ENCODE data around the gene KCTD21.
A peak's percentile ranks its signal among the peaks of the same experiment; 100 is the strongest.
"Not testable (repeated sequence)": the region's sequence is repeated elsewhere in the genome, so short reads cannot be mapped to it uniquely, and the experiment has no call there.

Gene KCTD21

DNA sequence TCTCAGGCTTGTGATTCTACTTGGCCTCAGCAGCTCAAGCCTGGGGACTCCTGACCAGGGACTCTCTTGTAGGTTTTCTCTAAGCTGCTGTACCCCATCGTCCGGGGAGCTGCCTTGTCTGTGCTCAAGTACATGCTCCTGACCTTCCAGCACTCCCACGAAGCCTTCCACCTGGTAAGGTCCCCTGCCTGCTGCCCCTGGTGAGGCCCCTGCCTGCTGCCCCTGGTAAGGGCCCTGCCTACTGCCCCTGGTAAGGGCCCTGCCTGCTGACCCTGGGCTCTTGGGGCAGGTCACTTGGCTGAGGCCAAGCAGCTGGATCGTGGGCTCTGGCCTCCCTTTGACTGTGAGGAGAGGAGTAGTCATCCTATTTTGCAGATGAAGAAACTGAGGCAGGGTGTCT is 11.6 kb upstream of the KCTD21 start:
- no peak for DNase-seq

GRCh38 chr11:78199653-78200015 is 11.2 kb upstream of the KCTD21 start:
- DNase-seq = no peak

DNA sequence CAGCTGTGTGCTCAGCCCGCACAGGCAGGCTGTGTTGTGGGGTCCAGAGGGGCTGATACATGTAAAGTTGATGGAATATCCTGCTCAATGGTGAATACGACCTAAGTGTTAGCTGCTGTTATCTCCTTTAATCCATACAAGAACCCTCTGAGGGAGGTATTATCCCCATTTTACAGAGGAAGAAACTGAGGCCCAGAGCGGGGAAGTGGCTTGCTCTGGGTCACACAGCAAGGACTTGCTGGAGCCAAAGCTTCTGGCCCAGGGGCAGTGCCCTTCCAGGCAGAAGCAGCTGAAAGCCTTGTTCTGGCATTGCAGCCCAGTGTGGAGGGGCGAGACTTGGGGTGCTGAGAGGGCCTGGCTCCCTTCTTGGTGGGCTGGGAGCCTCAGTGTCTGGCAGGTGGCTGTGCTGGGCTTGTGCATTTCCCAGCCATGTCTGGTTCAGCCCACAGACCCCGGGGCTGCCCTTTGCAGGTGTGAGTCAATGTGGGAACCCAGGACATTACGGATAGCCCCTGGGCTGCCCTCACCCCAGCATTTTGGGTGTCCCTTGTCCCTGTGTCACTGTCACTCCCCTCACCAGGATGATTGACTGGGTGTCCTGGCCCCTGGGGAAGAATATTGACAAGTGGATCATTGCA is 10.7 kb upstream of the KCTD21 start:
- DNase-seq = no peak

DNA sequence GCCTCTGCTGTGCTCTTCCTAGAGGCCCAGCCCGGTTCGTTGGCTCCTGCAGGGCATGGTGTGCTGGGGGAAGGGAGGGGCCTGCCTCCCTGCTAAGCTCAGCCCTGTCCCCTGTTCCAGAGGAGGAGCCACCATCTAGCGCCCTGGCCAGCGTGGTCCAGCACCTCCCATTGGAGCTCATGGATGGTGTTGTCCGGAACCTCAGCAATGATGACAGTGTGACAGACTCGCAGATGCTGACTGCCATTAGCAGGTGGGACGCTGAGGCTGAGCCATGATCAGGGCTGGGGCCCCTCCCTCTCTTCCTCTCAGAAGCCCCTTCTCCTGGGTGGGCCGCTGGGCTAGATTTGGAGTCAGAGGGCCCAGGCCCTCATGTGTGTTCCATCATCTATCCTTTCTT is 9.4 kb upstream of the KCTD21 start:
- no peak for DNase-seq

GRCh38 chr11:78196661-78197091 is 8.2 kb upstream of the KCTD21 start:
- DNase-seq = no peak

DNA sequence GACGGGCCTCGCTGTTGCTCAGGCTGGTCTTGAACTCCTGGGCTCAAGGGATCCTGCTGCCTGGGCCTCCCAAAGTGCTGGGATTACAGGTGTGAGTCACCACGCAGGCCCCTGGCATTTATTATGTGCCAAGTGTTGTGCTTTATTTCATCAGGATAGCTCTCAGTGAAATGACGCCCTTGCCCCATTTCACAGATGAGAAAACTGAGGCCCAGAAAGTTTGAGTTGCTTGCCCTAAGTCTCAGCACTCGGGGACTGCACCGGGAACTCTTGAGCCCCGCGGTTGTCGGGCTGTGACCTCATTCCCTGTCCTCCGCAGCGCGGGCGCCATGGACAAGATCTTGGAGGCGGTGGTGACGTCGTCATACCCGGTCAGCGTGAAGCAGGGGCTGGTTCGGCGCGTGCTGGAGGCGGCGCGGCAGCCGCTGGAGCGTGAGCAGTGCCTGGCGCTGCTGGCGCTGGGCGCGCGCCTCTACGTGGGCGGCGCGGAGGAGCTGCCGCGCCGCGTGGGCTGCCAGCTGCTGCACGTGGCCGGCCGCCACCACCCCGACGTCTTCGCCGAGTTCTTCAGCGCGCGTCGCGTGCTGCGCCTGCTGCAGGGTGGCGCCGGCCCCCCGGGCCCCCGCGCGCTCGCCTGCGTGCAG is 7.6 kb upstream of the KCTD21 start:
- DNase-seq = no peak

GRCh38 chr11:78194490-78194889 is 6.1 kb upstream of the KCTD21 start:
- DNase-seq = no peak

DNA sequence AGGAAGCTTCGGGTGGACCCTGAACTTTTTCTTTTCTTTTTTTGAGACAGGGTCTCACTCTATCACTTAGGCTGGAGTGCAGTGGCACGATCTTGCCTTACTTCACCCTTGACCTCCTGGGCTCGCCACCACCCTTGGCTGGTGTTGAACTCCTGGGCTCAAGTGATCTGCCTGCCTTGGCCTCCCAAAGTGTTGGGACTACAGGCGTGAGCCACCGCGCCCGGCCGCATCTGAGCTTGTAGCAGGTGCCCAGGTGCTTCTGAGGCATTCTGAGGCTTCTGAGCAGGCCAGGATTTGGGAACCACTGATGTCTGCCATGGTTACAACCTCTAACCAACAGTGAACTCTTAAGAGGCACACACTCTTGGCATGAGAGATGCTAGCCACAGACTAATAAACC is 5.4 kb upstream of the KCTD21 start:
- DNase-seq = no peak

- DNase-seq = peak in 1 of 6 experiments; percentile 5
Observed at GRCh38 chr11:78192911-78193351, 4.5 kb upstream of the KCTD21 start.

- DNase-seq = no peak
Observed at GRCh38 chr11:78192223-78192719, 3.8 kb upstream of the KCTD21 start.

DNA sequence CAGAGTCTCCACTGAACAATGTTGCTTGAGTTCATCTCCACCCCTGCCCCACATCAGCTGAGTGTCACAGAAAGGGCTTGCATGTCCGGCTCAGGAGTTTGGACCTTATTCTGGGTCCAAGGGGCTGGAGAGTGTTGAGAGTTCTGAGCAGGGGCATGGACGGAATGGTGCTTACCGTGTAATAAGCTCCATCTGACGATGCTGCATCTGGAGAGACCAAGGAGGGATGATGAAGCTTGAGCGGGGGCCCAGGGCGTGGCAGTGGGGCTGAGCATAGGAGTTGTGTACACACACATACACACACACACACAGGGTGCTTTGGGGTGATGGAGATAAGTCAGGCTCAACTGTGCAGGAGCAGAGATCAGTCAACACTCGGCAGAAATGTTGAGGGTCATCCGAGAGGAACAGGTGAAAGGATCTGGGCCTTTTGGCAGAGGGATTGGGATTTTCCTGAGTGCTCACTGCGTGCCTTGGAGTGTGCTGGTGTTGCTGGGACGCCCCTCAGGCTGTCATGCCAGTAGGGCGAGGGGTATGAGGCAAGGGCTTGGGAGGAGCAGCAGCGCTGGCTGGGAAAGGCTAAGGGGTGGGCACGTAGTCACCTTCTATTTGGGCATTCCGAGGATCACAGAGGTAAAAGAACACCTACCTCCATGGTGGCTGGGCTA is 2.6 kb upstream of the KCTD21 start:
- no peak for DNase-seq

- no peak for DNase-seq
Observed at GRCh38 chr11:78190374-78190773, 1.9 kb upstream of the KCTD21 start.

- DNase-seq = no peak
Observed at GRCh38 chr11:78189851-78190250, 1.4 kb upstream of the KCTD21 start.

DNA sequence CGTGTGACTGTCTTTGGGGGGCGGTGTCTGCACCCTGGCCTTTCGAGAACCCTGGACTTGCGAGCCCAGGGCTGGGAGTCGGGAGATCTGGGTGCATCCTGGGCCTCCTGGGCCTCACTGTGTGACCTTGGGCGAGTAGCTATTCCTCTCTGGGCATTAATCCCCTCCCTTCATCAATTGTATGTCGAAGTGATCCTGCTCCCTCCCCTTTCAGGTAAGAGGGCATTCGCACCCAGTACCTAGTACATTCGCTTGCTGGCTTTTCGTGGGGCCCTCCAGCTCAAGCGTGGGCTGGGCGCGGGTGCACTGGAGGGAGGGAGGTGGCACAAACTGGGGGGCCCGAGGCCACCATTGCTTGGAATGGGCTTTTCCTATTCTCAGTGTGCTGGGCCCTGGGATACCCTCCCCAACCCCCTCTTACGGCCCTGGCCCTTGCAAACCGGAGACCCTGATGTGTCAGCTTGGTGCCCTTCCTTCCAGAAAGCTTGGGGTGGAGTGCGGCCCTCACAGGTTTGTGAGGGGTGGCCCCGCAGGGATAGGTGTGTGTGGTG is 823 bp upstream of the KCTD21 start:
- DNase-seq = no peak

DNA sequence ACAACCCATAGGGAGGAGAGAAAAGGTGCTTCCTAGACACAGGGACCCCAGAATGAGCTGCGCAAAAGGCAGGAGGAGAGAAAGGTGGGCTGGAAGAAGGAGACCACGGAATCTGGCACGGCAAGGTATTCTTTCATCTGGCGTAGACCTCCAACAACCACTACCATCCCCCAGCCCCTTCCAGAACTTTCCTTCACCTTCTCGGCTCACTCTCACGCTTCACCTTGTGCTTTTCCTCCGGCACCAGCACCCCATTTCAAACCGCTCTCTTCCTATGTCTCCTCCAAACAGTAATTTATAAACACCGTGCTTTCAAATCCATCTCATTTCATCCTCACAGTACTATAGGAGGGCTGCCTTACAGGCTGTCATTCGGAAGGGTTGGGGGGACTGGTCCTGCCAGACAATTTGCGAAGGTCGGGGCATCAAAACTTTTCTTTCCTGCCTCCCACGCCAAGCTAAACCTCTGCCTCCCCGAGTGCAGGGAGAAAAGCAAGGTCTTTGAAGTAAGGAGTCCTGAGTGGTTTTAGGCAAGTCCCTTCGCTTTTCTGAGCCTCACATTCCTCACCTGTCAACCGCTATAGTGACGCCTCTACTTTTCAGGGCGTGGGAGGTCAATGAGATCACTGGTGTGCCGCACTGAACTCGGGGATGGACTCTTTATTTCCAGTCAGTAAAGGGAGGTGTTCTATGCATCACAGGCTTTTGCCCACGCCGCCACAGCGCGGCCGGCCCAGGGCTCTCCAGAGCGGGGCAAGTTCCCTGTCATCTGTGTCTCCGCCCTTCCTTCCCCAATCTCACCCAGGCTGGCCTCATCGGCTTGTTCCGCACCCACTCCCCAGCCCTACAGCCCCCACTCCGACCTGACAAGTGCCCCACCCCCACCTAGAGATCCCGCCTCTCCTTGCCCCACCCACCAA is 800 bp downstream of the KCTD21 start:
- DNase-seq = peak; percentile 65 to 82 (median 68)

DNA sequence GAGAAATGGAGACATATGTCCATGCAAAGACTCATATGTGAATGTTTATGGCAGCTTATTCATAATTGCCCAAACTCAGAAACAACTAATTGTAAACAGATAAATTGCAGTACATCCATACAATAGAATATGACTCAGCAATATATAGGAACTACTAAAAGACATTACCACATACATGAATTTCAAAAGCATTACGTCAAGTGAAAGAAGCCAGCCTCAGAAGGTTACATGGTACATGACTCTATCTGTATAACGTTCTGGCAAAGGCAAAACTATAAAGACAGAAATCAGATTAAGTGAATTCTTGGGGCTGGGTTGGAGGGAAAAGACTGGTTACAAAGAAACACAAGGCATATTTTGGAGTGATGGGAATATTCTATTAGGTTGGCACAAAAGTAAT is 7.2 kb downstream of the KCTD21 start:
- no peak for DNase-seq

DNA sequence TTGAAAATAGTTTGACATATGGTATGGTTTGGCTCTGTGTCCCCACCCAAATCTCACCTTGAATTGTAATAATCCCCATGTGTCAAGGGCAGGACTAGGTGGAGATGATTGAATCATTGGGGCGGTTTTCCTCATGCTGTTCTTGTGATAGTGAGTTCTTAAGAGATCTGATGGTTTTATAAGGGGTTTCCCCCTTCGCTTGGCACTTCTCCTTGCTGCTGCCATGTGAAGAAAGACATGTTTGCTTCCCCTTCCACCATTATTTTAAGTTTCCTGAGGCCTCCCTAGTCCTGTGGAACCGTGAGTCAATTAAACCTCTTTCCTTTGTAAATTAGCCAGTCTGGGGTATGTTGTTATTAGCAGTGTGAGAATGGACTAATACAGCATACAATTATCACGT is 7.7 kb downstream of the KCTD21 start:
- no peak for DNase-seq

GRCh38 chr11:78179459-78180071 is 8.9 kb downstream of the KCTD21 start:
- no peak for DNase-seq

DNA sequence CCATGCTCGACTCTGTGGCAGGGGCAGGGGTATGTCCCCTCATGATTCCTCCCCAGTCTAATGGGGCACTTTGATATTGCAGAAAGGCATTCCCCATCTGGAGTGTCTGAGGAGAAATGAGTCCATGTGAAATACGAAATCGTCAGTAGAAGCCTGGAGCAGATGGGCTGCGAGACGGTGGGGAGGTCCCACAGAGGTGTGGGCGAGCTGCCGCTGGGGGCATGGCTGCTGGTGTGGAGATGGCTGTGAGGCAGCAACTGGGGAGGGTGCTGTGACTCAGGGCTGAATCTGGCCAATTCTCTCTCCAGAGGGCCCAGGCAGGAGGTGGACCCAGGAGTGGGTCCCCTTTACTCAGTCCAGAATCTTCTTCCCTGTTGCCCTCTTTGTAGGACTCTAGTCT is 11.2 kb downstream of the KCTD21 start:
- DNase-seq = no peak

GRCh38 chr11:78176605-78177141 is 11.8 kb downstream of the KCTD21 start:
- no peak for DNase-seq

- not testable (repeated sequence) for DNase-seq
Observed at GRCh38 chr11:78175862-78176261, 12.6 kb downstream of the KCTD21 start.

DNA sequence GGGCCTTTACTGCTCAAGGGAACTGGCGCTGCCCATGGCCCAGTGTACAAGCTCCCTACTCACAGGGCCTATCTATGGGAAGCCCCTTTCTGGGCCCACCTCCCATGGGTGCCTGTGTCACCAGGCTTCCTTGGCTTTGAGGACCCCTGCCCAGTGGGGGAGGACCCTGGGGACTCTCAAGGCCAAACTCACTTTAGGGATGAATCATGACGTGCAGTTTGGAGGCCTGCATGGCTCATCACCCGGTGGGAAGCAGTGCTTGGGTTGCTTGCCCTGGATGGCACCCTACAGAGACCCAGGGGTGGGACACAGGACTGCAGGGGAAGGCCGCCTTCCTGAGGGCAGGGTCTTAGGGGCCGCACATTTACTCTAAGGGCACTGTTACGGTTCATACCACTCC is 16.5 kb downstream of the KCTD21 start:
- no peak for DNase-seq

Measured in stimulated activated naive CD4-positive, alpha-beta T cell (primary cell).